ENCODE data around the gene MT1B. TPM values are rescaled to one million over a fixed set of nuclear protein-coding genes. Genes with fewer than 3 reads are reported as not detected.
A peak's percentile ranks its signal among the peaks of the same experiment; 100 is the strongest.

Gene MT1B
- total and polyA plus RNA-seq, 9 of the 15 experiments (the other 6 are each of a cell fraction or from before 2014, with no cell fraction given): not detected

GRCh38 chr16:56608043-56608875 lies 43.4 kb upstream of the MT1B start, which contains the start of gene MT2A (continued):
- TF ChIP-seq ARID4B (CRISPR knock-in tag; IDR thresholded peaks at IDR 0.05): no peak
- TF ChIP-seq KDM1A (IDR thresholded peaks at IDR 0.05): peak in 1 of 2 experiments; percentile 94; a peak in 2 of 4 replicates
- peak; percentile 51; the same call in 1 of the 2 replicates for TF ChIP-seq AFF4 (CRISPR knock-in tag; IDR thresholded peaks at IDR 0.05)
- 0 out of 2 replicates have a peak, but pooled peaks have one; percentile 22 for TF ChIP-seq PML (IDR thresholded peaks at IDR 0.05; ENCODE audit: low read length)
- TF ChIP-seq NRF1 (conservative IDR thresholded peaks at IDR 0.05 in 1 of 2, IDR thresholded peaks at IDR 0.05 in 1 of 2): peak; percentile 87 to 88
- peak in 1 of 3 experiments; percentile 58; a peak in 1 of 6 replicates for TF ChIP-seq ZBTB11 (CRISPR knock-in tag; IDR thresholded peaks at IDR 0.05)
- TF ChIP-seq SMAD4 (CRISPR knock-in tag; conservative IDR thresholded peaks at IDR 0.05): peak; percentile 66
- TF ChIP-seq ID3 (CRISPR knock-in tag; IDR thresholded peaks at IDR 0.05): no peak
- TF ChIP-seq ID3 (tag; IDR thresholded peaks at IDR 0.05): peak; percentile 55; the same call in 1 of the 2 replicates
- TF ChIP-seq ZNF75A (CRISPR knock-in tag; IDR thresholded peaks at IDR 0.05): peak; percentile 28; the same call in 1 of the 2 replicates
